Karpas-422 (cell line): ENCODE data around the gene UCP3. TPM values are rescaled to one million over a fixed set of nuclear protein-coding genes. Genes with fewer than 3 reads are reported as not detected.

Source experiments
- DNase-seq: peaks from one replicate; pipeline ENCODE4 v3.0.0-alpha.2; 2015
- H2AFZ ChIP-seq: fragments of 200-600 bp; sonication (generic); 2 replicates; pipeline ENCODE4 v1.6.1; 2014; ENCODE audit warnings: antibody characterized with exemption, low read length, mixed read lengths
- H3K27ac ChIP-seq: fragments of 200-600 bp; sonication (generic); 2 replicates; pipeline ENCODE4 v1.5.1; 2014; ENCODE audit warnings: mild to moderate bottlenecking, low read length, moderate library complexity
- H3K27me3 ChIP-seq: fragments of 200-600 bp; sonication (generic); 2 replicates; pipeline ENCODE4 v1.6.1; 2014; ENCODE audit warnings: low read length, mixed read lengths
- H3K36me3 ChIP-seq: fragments of 200-600 bp; sonication (generic); 2 replicates; pipeline ENCODE4 v1.6.1; 2014; ENCODE audit warnings: low read length, mixed read lengths; ENCODE audit not compliant: insufficient read depth
- H3K4me1 ChIP-seq: fragments of 200-600 bp; sonication (generic); 2 replicates; pipeline ENCODE4 v1.6.1; 2014; ENCODE audit warnings: mild to moderate bottlenecking, low read length, mixed read lengths
- H3K4me2 ChIP-seq: fragments of 200-600 bp; sonication (generic); 2 replicates; pipeline ENCODE4 v1.6.1; 2014; ENCODE audit warnings: low read length, low read depth, mild to moderate bottlenecking; ENCODE audit not compliant: poor library complexity, severe bottlenecking
- H3K4me3 ChIP-seq: fragments of 200-600 bp; sonication (generic); 2 replicates; pipeline ENCODE4 v1.5.1; 2014; ENCODE audit warnings: mild to moderate bottlenecking, antibody characterized with exemption, low read length, mixed read lengths
- H3K79me2 ChIP-seq: fragments of 200-600 bp; sonication (generic); 2 replicates; pipeline ENCODE4 v1.6.1; 2014; ENCODE audit warnings: mild to moderate bottlenecking, low read length, mixed read lengths
- H3K9ac ChIP-seq: fragments of 200-600 bp; sonication (generic); 2 replicates; pipeline ENCODE4 v1.6.0; 2014; ENCODE audit warnings: low read length
- H3K9me2 ChIP-seq: fragments of 200-600 bp; sonication (generic), shearing (Covaris generic); replicated peaks from 2 replicates; pipeline ENCODE4 v1.6.0; 2014; ENCODE audit warnings: mild to moderate bottlenecking, low read length, moderate library complexity; ENCODE audit not compliant: insufficient read depth
- H3K9me3 ChIP-seq: fragments of 300-700, 200-600 bp; sonication (generic); 2 replicates; pipeline ENCODE4 v1.6.1; 2014; ENCODE audit warnings: low read length, mixed read lengths
- H4K20me1 ChIP-seq: fragments of 200-600 bp; sonication (generic); 2 replicates; pipeline ENCODE4 v1.6.1; 2014; ENCODE audit warnings: mild to moderate bottlenecking, antibody characterized with exemption, low read length, low read depth; ENCODE audit not compliant: insufficient read depth
- total RNA-seq: library from RNA; depleted of rRNA; stranded (reverse); fragments of >200 nt; shearing (Covaris generic); gene quantifications from 2 replicates; pipeline ENCODE4 v1.2.3, GENCODE V29; 2014; ENCODE audit warnings: low replicate concordance; rRNA removed

Gene UCP3
- total RNA-seq, 1 experiment from 2014 or later = 3.0 TPM

DNA sequence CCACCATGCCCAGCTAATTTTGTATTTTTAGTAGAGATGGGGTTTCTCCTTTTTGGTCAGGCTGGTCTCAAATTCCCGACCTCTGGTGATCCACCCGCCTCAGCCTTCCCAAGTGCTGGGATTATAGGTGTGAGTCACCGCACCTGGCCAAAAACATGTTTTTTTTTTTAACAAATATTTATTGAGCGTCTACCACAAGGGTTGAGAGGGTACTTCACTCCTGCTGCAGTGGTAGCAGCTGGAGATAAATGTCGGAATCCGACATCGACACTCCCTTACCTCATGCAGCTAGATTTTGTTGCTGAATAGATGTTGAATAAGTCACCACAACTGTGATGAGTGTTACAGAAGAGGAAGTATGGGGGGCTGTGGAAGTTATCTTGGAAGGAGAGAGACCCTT, 57.1 kb downstream of the UCP3 start:
- Histone ChIP-seq H3K4me2 (no peak overlapping the region), H2AFZ (no peak overlapping the region), H3K9me3 (peaks cover 2% of the 10 kb centered on the region; the same call in 1 of the 2 replicates), H3K27me3 (no peaks in the 10 kb centered on the region), H3K79me2 (no peaks in the 10 kb centered on the region), H3K4me3 (no peak overlapping the region), H3K9me2 (no peaks in the 10 kb centered on the region), H3K9ac (no peak overlapping the region), H3K27ac (no peak overlapping the region), H3K36me3 (no peaks in the 10 kb centered on the region), H3K4me1 (no peaks in the 10 kb centered on the region), H4K20me1 (no peaks in the 10 kb centered on the region)
- no peak for DNase-seq

DNA sequence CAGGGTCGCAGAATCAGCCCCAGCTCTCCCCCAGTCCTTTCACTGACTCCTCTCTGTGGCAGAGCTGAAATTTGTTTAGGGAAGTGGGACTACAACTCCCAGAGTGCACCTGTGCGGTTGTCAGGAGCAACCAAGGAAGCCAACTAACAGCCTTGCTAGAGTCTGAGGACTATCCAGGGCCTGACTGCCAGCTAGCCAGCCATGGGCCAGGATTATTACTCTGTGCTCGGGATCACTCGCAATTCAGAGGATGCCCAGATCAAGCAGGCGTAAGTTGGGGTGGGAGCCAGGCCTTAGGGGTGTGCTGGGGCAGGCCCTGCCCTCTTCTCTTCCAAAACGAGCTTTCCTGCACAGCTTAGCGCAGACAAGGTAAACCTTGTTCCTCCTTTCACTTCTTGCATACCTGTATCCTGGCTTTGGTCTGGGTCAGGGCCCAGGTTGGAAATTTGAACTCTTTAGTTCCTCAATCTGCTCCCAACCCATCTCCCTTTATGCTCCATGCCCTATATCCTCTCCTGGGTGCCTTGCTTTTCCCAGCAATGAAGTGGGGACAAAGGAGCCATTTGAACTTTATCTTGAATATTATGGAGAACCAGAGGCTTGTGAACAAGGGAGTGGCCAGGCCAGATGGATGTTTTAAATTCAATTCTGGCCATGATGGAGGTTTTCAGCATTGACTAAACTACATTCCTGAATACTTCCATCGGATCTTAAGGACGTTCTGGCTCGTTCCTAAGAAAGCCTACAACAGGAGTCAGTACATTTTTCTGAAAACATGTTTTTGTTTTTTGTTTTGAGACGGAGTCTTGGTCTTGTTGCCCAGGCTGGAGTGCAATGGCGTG, 57.8 kb downstream of the UCP3 start, which contains the start of gene DNAJB13:
Gene DNAJB13, plus strand, starts transcription at position 158 of the 842 bp plus-strand sequence. Its CDS starts 44 bp downstream, at position 202.
- peak; percentile 89 for DNase-seq
- H3K4me1 ChIP-seq = no peaks in the 10 kb centered on the region
- no peak within 1 kb of the TSS for H3K4me3 ChIP-seq
- no peaks in the 10 kb centered on the region for H3K9me2 ChIP-seq
- H3K36me3 ChIP-seq = no peaks in the 10 kb centered on the region
- no peak within 1 kb of the TSS for H3K4me2 ChIP-seq
- no peak within 1 kb of the TSS for H2AFZ ChIP-seq
- H3K9ac ChIP-seq = no peak within 1 kb of the TSS
- H3K27me3 ChIP-seq = no peaks in the 10 kb centered on the region
- peaks cover 6% of the 10 kb centered on the region; the same call in 1 of the 2 replicates for H3K9me3 ChIP-seq
- no peak within 1 kb of the TSS for H3K27ac ChIP-seq
- no peaks in the 10 kb centered on the region for H4K20me1 ChIP-seq
- no peaks in the 10 kb centered on the region for H3K79me2 ChIP-seq

Other genes with a start within 250 kb of the UCP3 start
- gene RAB6A, start 248.0 kb downstream of the UCP3 start, total RNA-seq = 50.9 and 76.3 TPM in 2 replicates
- gene MRPL48, start 221.2 kb downstream of the UCP3 start, total RNA-seq = 41.6 and 69.3 TPM in 2 replicates
- gene COA4, start 132.2 kb downstream of the UCP3 start, total RNA-seq = 134 and 207 TPM in 2 replicates
- 24.1 and 36.0 TPM in 2 replicates for gene PAAF1, start 132.1 kb downstream of the UCP3 start, total RNA-seq
- gene DNAJB13, start 58.1 kb downstream of the UCP3 start, total RNA-seq = 0.22 TPM in 1 of 2 replicates, not detected in the other
- gene UCP2, start 26.2 kb downstream of the UCP3 start, total RNA-seq = 189 and 274 TPM in 2 replicates
- 37.9 and 44.3 TPM in 2 replicates for gene C2CD3, start 161.9 kb upstream of the UCP3 start, total RNA-seq
- gene PPME1, start 162.2 kb upstream of the UCP3 start, total RNA-seq = 39.1 and 59.1 TPM in 2 replicates